HepG2 (cell line): ENCODE data around the gene CDX1. TPM values are rescaled to one million over a fixed set of nuclear protein-coding genes. Genes with fewer than 3 reads are reported as not detected.

ENCODE experiments used
- BHLHE40 ChIP-seq: IDR thresholded peaks from 2 replicates; pipeline ENCODE4 v1.6.1; 2011; ENCODE audit warnings: low read length, improper control_type of control experiment
- BORCS8-MEF2B ChIP-seq: sonication (generic); formaldehyde crosslinking; IDR thresholded peaks from 2 replicates; pipeline ENCODE4 v1.8.0; 2022; ENCODE audit warnings: mild to moderate bottlenecking, missing genetic modification reagents
- GATAD2A ChIP-seq: IDR thresholded peaks from 2 replicates; pipeline ENCODE4 v1.6.1; 2016
- RAD21 ChIP-seq: fragments of 450-650 bp; formaldehyde crosslinking; IDR thresholded peaks from 2 replicates; pipeline ENCODE4 v1.5.0; 2020; ENCODE audit warnings: mild to moderate bottlenecking
- RAD51 ChIP-seq: fragments of 450-650 bp; IDR thresholded peaks from 2 replicates; pipeline ENCODE4 v1.6.1; 2016; ENCODE audit warnings: borderline replicate concordance
- THAP11 ChIP-seq: IDR thresholded peaks from 2 replicates; pipeline ENCODE4 v1.6.1; 2016; ENCODE audit warnings: missing biosample characterization, missing genetic modification reagents
- U2AF2 ChIP-seq: fragments of 200-400 bp; formaldehyde crosslinking; IDR thresholded peaks from 2 replicates; pipeline ENCODE4 v1.6.1; 2017; ENCODE audit warnings: low read depth, mild to moderate bottlenecking, low read length
- ZBED4 ChIP-seq: sonication (generic); formaldehyde crosslinking; IDR thresholded peaks from 2 replicates; pipeline ENCODE4 v1.4.0; 2020; ENCODE audit warnings: missing genetic modification reagents, borderline replicate concordance
- ZFP90 ChIP-seq: sonication (generic); formaldehyde crosslinking; IDR thresholded peaks from 2 replicates; pipeline ENCODE4 v1.8.0; 2022; ENCODE audit warnings: missing genetic modification reagents, mild to moderate bottlenecking, inconsistent platforms, borderline replicate concordance
- ZNF24 ChIP-seq: fragments of 450-650 bp; IDR thresholded peaks from 2 replicates; pipeline ENCODE4 v1.6.1; 2017; ENCODE audit warnings: antibody characterized with exemption, mild to moderate bottlenecking
- ZNF572 ChIP-seq: sonication (generic); formaldehyde crosslinking; IDR thresholded peaks from 2 replicates; pipeline ENCODE4 v1.5.1; 2020; ENCODE audit warnings: mild to moderate bottlenecking, missing genetic modification reagents
- ZNF616 ChIP-seq: sonication (generic); formaldehyde crosslinking; IDR thresholded peaks from 2 replicates; pipeline ENCODE4 v1.5.0; 2020; ENCODE audit warnings: low read depth, mild to moderate bottlenecking, missing genetic modification reagents
- polyA plus RNA-seq, 8 experiments: library from polyadenylated mRNA; depleted of rRNA in 3 of 8; stranded (reverse) in 7 of 8; unstranded in 1 of 8; fragments of >200 nt; fragmentation: Illumina TruSeq in 4 of 8; extraction: Trizol in 4 of 8; gene quantifications; 2 replicates each; pipeline versions ENCODE4 v1.2.1 to v1.2.3, GENCODE V29; 2011 to 2016; ENCODE audit warnings: low read depth in 4 of 8, missing spikeins in 1 of 8, mixed read lengths in 1 of 8; ENCODE audit not compliant: insufficient read depth in 1 of 8
- total RNA-seq, 5 experiments: library from RNA; depleted of rRNA; stranded (reverse); fragments of >200 nt; fragmentation: Illumina TruSeq; extraction: Trizol; gene quantifications; 2 replicates each; pipeline ENCODE4 v1.2.3, GENCODE V29; 2016; ENCODE audit warnings: low read depth in 1 of 5
- TF ChIP-seq, protein P1 (sequence below): sonication (generic); formaldehyde crosslinking; IDR thresholded peaks from 2 replicates; pipeline ENCODE4 v1.4.0; 2020; ENCODE audit warnings: low read depth, mild to moderate bottlenecking, missing genetic modification reagents
- TF ChIP-seq, protein P2 (sequence below): sonication (generic); formaldehyde crosslinking; IDR thresholded peaks from 2 replicates; pipeline ENCODE4; 2020; ENCODE audit warnings: missing genetic modification reagents, mild to moderate bottlenecking, borderline replicate concordance
- TF ChIP-seq, protein P3 (sequence below): sonication (generic); formaldehyde crosslinking; IDR thresholded peaks from 2 replicates; pipeline ENCODE4 v1.4.0; 2020; ENCODE audit warnings: missing genetic modification reagents

CDX1 gene
- total and polyA plus RNA-seq, 2 of the 13 experiments (the other 11 are each of a cell fraction or from before 2014, with no cell fraction given) = not detected

DNA sequence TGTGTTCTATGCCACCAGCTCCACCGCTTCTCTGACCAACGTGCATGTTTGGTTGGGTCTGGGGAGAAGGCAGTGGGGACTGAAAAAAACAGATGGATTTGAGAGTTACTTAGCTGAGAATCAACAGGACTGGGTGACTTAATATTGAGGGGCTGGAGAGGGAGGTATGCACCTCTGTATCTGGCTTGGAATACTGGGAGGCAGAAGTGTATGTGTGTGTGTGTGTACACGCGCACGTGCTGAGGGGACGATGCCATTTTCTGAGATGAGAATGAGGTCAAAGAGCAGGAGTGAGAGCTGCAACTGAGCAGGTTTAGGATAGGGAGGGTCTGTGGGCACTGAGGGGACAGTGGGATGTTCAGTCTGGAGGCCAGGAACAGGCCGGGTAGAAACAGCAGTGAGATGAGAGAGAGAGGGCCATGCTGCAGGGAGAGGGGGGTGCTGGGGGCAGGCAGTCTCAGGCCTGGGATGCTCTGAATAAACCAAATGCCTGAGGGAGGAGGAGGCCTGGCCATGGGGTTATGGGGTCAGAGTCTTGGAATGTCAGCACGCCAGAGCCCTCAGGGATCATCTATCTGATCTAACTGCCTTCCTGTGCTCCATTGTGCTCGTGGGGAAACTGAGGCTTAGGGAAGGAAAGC, 24.9 kb upstream of the CDX1 start (continued):
- no peak for TF ChIP-seq THAP11 (CRISPR knock-in tag)
- TF ChIP-seq BHLHE40 = peak; percentile 77
- no peak for TF ChIP-seq ZNF572
- no peak for TF ChIP-seq RAD51
- TF ChIP-seq, protein P1, sequence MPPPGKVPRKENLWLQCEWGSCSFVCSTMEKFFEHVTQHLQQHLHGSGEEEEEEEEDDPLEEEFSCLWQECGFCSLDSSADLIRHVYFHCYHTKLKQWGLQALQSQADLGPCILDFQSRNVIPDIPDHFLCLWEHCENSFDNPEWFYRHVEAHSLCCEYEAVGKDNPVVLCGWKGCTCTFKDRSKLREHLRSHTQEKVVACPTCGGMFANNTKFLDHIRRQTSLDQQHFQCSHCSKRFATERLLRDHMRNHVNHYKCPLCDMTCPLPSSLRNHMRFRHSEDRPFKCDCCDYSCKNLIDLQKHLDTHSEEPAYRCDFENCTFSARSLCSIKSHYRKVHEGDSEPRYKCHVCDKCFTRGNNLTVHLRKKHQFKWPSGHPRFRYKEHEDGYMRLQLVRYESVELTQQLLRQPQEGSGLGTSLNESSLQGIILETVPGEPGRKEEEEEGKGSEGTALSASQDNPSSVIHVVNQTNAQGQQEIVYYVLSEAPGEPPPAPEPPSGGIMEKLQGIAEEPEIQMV (CRISPR knock-in tag) = peak; percentile 54; the same call in 1 of the 2 replicates
- TF ChIP-seq U2AF2 = no peak
- no peak for TF ChIP-seq ZNF616 (CRISPR knock-in tag)
- TF ChIP-seq RAD21 = no peak
- TF ChIP-seq ZNF24 = no peak
- no peak for TF ChIP-seq BORCS8-MEF2B (CRISPR knock-in tag)
- TF ChIP-seq, protein P2, sequence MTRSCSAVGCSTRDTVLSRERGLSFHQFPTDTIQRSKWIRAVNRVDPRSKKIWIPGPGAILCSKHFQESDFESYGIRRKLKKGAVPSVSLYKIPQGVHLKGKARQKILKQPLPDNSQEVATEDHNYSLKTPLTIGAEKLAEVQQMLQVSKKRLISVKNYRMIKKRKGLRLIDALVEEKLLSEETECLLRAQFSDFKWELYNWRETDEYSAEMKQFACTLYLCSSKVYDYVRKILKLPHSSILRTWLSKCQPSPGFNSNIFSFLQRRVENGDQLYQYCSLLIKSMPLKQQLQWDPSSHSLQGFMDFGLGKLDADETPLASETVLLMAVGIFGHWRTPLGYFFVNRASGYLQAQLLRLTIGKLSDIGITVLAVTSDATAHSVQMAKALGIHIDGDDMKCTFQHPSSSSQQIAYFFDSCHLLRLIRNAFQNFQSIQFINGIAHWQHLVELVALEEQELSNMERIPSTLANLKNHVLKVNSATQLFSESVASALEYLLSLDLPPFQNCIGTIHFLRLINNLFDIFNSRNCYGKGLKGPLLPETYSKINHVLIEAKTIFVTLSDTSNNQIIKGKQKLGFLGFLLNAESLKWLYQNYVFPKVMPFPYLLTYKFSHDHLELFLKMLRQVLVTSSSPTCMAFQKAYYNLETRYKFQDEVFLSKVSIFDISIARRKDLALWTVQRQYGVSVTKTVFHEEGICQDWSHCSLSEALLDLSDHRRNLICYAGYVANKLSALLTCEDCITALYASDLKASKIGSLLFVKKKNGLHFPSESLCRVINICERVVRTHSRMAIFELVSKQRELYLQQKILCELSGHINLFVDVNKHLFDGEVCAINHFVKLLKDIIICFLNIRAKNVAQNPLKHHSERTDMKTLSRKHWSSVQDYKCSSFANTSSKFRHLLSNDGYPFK = peak; percentile 58; the same call in 1 of the 2 replicates
- TF ChIP-seq GATAD2A (CRISPR knock-in tag) = peak; percentile 16; the same call in 1 of the 2 replicates
- no peak for TF ChIP-seq ZBED4 (CRISPR knock-in tag)
- peak; percentile 10; the same call in 1 of the 2 replicates for TF ChIP-seq ZFP90 (CRISPR knock-in tag)
- TF ChIP-seq, protein P3, sequence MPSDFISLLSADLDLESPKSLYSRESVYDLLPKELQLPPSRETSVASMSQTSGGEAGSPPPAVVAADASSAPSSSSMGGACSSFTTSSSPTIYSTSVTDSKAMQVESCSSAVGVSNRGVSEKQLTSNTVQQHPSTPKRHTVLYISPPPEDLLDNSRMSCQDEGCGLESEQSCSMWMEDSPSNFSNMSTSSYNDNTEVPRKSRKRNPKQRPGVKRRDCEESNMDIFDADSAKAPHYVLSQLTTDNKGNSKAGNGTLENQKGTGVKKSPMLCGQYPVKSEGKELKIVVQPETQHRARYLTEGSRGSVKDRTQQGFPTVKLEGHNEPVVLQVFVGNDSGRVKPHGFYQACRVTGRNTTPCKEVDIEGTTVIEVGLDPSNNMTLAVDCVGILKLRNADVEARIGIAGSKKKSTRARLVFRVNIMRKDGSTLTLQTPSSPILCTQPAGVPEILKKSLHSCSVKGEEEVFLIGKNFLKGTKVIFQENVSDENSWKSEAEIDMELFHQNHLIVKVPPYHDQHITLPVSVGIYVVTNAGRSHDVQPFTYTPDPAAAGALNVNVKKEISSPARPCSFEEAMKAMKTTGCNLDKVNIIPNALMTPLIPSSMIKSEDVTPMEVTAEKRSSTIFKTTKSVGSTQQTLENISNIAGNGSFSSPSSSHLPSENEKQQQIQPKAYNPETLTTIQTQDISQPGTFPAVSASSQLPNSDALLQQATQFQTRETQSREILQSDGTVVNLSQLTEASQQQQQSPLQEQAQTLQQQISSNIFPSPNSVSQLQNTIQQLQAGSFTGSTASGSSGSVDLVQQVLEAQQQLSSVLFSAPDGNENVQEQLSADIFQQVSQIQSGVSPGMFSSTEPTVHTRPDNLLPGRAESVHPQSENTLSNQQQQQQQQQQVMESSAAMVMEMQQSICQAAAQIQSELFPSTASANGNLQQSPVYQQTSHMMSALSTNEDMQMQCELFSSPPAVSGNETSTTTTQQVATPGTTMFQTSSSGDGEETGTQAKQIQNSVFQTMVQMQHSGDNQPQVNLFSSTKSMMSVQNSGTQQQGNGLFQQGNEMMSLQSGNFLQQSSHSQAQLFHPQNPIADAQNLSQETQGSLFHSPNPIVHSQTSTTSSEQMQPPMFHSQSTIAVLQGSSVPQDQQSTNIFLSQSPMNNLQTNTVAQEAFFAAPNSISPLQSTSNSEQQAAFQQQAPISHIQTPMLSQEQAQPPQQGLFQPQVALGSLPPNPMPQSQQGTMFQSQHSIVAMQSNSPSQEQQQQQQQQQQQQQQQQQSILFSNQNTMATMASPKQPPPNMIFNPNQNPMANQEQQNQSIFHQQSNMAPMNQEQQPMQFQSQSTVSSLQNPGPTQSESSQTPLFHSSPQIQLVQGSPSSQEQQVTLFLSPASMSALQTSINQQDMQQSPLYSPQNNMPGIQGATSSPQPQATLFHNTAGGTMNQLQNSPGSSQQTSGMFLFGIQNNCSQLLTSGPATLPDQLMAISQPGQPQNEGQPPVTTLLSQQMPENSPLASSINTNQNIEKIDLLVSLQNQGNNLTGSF (CRISPR knock-in tag) = peak; percentile 47; the same call in 1 of the 2 replicates
